Activated T-helper 1 cell treated with anti-CD3 and anti-CD28 coated beads, Interleukin-2, amount 50 U/mL, for 16 hours (primary cell): ENCODE measurements around the gene FHAD1.
A peak's percentile ranks its signal among the peaks of the same experiment; 100 is the strongest.
"Not testable (repeated sequence)": the region's sequence is repeated elsewhere in the genome, so short reads cannot be mapped to it uniquely, and the experiment has no call there.

Experiments used
- DNase-seq, 2 donors: peaks; one replicate each; pipeline ENCODE4 v3.0.0-alpha.2; 2020; ENCODE audit warnings: low read depth in 1 of 2, low spot score in 1 of 2

Gene FHAD1

DNA sequence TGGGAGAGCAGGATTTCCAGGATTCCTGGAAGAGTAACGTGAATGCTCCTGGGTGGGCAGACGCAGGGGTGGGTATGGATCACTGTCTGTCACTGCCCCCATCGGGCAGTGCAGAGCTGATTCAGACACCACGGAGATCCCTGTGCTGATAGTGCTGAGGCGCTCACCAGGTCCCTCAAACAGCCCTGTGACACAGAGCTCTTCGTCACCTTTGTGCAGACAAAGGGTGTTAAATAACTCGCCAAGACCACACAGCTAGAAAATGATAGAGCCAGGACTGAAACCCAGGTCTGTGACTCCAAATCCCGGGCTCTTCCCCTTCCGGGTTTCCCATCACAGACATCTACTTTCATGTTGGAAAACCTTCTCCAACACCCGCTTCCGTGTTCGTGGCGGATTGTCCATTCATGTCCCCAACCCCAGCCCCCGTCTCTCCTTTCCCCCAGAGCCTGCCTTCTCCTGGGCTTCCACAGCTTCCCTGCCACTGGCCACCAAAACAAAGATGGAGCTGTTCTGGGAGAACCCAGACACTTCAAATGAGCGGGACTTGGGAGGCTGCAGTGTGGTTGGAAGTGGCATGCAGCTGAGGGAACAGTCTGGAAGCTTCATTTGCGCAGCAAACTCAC is 165.3 kb downstream of the FHAD1 start:
- no peak for DNase-seq

DNA sequence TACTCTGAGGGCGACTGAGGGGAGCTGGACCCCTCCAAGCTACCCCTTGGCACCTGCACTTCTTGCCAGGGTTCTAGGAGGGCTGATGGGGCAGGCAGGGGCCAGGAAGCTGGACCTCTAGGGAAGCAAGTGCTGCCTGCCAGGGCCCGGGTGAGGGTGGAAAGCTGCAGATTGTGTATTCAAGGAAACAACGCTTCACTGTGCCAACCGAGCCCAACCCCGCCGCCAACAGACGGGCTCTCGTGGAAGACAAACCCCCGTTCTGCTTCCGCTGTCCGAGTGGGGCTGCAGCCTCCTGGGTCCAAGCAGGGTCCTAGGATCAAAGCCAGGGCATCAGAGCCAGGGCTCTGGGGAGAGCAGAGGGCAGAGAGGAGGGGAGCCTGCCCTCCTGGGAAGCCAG is 165.8 kb downstream of the FHAD1 start:
- no peak for DNase-seq

DNA sequence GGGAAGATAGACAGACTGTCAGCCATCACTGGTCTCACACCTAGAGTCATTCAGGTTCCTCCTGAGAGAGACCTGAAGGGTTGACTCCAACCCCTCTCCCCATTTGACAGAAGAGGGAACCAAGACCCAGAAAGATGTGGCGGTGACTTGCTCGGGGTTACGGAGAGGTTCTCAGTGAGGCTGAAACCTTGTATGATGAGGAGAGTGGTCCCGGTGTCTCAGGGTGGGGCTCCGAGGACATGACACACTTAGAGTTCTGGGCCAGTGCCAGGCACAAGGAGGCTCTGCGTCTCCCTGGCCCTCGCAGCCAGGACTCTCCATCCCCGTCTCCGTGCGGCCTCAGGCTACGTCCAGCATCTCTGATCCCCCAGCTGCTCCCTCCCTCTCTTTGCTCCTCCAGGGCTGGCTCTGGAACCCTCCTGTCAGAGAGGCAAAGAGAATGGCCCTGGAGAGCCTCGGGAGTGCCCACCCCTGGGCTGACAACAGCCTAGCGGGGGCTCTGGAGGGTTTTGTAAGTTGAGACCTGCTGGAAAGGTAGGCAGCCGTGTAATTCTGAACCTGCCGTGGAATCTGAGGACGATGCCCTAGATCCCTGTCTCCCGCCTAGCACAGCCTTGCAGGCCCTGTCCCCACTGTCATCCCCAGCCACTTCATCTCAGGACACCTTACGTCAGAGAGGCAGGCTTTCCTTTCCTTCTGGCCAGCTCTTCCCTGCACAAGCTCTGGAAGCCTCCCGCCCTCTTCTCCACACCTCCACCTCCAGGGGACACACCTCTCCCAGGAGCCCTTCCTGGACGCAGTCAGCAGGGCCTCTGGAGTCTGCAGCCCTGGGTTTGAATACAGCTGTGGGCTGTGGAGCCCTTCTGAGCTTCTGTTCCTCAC is 166.8 kb downstream of the FHAD1 start:
- DNase-seq = no peak

DNA sequence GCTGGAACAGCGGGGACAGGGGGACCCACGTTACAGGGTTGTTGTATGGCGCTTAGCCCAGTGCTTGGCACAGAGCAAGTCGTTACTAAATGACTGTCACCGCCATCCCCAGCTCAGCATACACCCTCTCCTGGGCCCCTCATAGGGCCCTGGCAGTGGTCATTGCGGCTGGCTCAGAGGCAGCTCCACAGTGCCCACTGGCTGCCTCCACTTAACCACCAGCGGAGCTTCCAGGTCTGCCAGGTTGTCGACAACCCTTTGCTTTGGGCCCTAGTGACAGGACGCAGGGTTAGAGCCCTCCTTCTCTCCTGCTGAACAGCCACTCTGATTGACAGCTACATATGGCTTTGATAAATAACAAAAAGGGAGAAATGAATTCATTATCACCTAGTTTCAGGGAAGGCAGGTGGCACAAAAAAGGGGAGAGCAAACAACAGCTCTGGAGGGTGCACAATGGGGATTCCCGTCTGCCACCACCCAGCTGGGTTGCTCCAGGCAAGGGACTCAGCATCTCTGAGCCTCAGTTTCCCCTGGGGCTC is 167.5 kb downstream of the FHAD1 start:
- no peak for DNase-seq

DNA sequence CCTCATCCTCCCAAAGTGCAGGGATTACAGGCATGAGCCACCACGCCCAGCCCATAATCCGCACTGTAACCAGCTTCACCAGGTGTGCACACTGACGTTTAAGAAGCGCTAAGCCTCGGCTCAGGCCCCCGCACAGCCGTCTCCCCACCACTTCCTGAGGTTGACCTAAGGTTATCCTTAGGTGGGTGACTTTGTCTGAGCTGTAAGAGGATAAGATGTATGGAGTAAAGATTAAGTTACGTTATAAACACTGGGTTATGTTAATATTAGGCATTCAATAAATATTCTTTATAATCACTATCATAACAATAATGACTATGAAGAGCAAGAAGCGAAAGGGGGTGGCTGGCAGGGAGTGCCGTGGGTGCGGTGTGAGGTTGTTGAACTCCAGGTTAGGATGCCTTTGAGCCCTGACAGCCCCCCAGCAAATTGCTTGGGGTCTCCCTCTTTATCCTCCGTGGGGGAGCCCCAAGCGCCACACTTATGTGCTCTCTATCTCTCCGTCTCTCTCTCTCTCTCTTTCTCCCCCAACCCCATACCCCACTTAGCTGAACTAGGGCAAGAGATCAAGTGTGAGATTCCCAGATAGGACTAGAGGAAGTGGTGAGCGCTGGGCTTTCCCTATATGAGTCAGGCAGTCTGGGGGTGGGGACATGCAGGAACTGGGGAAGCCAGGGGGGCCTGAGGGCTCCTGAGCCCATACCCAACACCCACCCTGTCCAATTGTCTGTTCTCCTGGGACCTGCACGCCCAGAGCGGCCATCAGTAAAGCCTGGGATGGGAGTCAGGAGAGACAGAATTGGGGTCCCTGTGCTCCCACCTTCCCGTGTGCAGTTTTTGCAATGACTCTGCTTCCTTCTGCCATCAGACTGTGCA is 170.3 kb downstream of the FHAD1 start:
- DNase-seq = peak in 1 of 2 donors; percentile 48

DNA sequence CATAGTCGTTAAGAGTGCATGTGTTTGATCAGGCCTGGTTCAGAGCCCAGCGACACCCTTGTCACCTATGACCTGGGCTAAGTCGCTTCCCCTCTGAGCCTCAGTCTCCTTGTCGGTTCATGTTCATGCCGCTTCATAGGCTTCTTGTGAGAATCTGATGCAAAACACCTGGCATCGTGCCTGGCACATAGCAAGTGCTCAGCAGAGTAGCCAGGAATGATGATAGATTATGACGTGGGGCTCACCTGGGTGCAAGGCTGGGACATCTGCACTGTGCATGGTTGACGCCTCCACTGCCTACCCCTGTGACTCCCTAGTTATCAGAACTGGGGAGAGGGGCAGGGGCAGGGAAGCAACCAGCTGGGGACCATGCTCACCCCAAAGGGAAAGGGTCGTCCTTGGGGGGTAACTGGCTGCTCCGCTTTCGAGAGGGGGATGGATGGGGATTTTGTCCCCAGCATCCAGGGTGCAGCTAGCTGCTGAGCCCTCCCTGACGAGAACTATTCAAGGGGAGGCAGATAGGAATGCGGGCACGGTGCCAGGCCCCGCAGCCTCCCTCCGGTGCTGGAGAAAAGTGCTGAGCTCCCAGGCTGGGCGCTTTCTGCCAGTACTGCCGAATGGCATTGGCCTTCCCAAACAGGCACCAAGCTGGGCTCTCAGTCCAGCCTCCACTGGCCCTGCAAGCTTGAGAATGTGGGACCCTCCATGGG is 171.9 kb downstream of the FHAD1 start:
- DNase-seq = no peak

GRCh38 chr1:15420853-15421465 is 173.9 kb downstream of the FHAD1 start:
- DNase-seq = no peak

DNA sequence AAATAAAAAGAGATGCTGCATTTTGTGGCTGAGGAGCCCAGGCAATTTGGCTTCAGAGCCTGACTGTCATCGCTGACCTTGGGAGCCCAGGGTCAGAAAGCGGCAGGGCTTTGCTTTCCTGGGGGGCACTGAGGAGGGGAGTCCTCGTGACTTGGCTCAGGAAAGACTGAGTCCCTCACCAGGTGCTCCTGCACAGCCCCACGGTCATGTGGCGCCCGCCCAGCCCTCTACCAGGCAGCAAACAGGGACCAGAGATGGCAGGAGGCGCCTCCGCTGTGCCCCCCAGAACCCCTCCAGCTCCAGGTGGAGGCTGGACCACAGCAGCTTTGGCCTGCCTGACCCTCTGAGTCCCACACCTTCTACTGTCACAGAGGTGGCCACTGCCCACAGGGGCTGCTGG is 175.8 kb downstream of the FHAD1 start:
- DNase-seq = no peak

DNA sequence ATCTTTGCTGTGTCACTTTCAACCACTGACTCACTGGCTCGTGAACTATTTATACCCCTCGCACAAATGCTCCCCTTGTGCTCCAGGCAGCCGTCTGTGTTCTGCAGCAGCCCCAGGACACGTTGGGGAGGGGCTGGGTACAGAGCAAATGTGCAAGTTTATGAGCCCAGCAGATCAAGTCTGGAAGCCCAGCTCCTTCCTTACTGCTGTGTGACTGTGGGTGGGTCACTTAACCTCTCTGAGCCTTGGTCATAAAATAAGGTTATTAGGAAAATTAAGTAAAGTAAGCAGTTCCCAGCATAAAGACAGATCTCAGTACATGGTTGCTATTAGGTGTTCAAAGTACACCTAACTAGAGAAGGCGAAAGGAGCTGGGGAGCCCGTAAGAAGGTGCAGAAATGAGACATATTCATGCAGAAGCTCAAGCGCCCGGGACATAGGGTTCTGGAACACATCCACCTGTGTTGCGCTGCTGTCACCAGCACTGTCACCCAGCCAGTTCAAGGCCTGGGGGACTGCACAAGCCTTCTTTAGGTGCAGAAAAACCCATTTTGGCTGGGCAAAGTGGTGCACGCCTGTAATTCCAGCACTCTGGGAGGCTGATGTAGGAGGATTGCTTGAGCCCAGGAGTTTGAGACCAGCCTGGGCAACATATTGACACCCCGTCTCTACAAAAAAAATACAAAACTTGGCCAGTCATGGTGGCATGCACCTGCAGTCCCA is 176.5 kb downstream of the FHAD1 start:
- no peak for DNase-seq

- DNase-seq = no peak
Observed at GRCh38 chr1:15424146-15424667, 177.2 kb downstream of the FHAD1 start.

DNA sequence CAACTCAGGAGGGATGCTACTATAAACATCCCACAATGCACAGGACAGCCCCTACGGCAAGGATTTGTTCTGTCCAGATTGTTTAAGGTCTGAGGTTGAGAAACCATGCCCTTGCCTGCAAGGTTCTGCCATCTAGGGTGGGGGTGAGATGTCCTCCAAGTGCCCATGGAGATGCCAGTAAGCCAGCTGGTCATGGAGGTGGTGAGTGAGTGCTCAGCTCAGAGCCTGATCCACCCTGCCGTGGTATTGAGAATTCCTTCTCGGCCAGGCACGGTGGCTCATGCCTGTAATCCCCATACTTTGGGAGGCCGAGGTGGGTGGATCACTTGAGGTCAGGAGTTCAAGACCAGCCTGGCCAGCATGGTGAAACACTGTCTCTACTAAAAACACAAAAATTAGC is 178.0 kb downstream of the FHAD1 start:
- DNase-seq = no peak

DNA sequence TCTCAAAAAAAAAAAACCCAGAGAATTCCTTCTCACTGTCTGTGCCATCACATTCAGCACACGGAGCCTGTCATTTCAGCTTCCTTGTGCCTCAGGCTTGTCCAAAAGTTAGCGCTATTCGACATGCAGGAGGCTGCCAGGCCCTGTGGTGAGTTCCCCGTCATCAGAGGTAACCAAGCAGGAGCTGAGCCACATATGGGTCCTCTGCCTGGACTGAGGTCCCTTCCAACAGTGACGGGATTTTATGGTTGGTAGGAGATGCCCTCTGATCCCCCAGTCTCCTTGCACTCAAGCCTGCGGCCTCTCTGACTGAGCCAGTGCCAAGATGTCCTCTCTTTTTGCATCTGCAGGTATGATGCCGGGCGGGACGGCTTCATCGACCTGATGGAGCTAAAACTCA is 178.5 kb downstream of the FHAD1 start:
- DNase-seq = no peak

DNA sequence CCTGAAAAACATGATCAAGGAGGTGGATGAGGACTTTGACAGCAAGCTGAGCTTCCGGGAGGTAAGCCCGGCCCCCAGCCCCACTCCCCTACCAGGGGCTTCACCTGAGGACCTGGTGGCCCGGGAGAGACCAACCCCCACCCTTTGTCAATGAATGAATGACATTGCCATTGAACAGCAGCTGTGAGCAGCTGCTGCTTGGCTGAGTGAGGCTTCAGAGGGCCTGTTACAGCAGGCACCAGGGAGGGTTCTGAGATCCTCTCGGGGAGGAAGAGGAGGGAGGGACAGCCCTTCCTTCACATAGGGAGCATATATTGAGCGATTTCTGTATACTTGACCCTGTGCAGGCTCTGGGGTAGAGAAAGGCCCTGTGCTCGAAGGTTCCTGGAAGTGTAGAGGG is 178.9 kb downstream of the FHAD1 start:
- no peak for DNase-seq

GRCh38 chr1:15426492-15427279 is 179.7 kb downstream of the FHAD1 start:
- DNase-seq = no peak

GRCh38 chr1:15427280-15427666 is 180.2 kb downstream of the FHAD1 start:
- no peak for DNase-seq

GRCh38 chr1:15428252-15428651 is 181.2 kb downstream of the FHAD1 start:
- DNase-seq = not testable (repeated sequence)

DNA sequence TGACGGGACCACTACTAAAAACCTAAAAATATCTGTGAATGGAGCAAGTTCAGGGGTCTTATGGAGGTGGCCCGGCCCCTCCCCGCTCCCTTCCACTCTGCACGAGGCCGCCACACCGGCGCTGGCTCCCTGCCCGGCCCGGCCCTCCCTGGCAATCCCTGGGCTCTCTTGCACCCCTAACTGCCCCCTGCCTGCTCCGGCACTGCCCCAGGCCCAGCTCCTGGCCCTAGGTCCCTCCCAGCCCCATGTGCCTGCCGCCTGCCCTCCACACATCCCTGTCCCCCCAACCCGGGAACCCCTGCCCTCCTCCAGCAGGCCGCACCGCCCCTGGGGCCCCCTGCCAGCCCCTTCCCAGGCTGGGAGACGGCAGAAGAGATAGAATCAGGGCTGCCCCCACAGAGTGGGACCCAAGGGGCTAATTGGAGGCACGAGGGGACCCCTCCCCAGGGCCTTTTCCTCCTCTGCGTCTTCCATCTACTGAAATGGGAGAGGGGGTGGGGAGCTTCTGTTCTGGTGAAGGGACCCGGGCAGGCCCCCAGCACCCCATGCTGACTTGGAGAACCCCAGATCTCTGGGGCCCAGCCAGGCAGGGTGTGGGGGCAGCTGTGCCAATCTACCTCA is 181.9 kb downstream of the FHAD1 start:
- DNase-seq = no peak

GRCh38 chr1:15429701-15430149 is 182.7 kb downstream of the FHAD1 start:
- no peak for DNase-seq
